Endothelial cell of umbilical vein (primary cell): Measurements from ENCODE around the gene HINFP. TPM values are rescaled to one million over a fixed set of nuclear protein-coding genes. Genes with fewer than 3 reads are reported as not detected.
"Not testable (repeated sequence)": the region's sequence is repeated elsewhere in the genome, so short reads cannot be mapped to it uniquely, and the experiment has no call there.

Experiments used
- BruUV-seq: library from RNA; stranded (reverse); fragments of 400-500 nt; replicated peaks from 2 replicates; lab custom pipeline; 2021; lab: Mats Ljungman, UMichigan
- CTCF ChIA-PET: fragments of 300-600, 350-600 bp; sonication (Branson Sonifier 250); formaldehyde crosslinking; loops from one replicate; lab custom pipeline; 2021; ENCODE audit warnings: antibody characterized with exemption, inconsistent platforms; lab: Charles Lee
- POLR2A ChIA-PET: fragments of 300-600, 350-600 bp; sonication (Branson Sonifier 250); formaldehyde crosslinking; loops from one replicate; lab custom pipeline; 2021; ENCODE audit warnings: antibody characterized with exemption, inconsistent platforms; lab: Charles Lee
- DNase-seq: peaks from one replicate; pipeline ENCODE4 v3.0.0-alpha.2; 2011; ENCODE audit warnings: low read depth, low spot score
- FAIRE-seq: peaks from 2 replicates; lab custom pipeline; 2011; peaks lifted over from hg19 to GRCh38; lab: Jason Lieb, UNC
- H2AFZ ChIP-seq: 2 replicates; pipeline ENCODE4 v1.6.0; 2012; ENCODE audit warnings: low read depth, low read length, control low read depth, inconsistent platforms
- H3K27ac ChIP-seq: 2 replicates; pipeline ENCODE4 v1.5.1; 2011; ENCODE audit warnings: low read depth, mild to moderate bottlenecking, control low read depth, low read length, moderate library complexity; ENCODE audit not compliant: insufficient read depth
- H3K27me3 ChIP-seq, 2 experiments: 2 replicates each; pipeline versions ENCODE4 v1.6.0 to v1.6.1; 2011; ENCODE audit warnings: low read length in 2 of 2, mixed read lengths in 1 of 2; ENCODE audit not compliant: control insufficient read depth in 2 of 2, insufficient read depth in 2 of 2
- H3K36me3 ChIP-seq, 2 experiments: 2 replicates in 1 of 2; 3 replicates in 1 of 2; pipeline ENCODE4 v1.5.1; 2011; ENCODE audit warnings: low read length in 2 of 2, mild to moderate bottlenecking in 1 of 2, moderate library complexity in 1 of 2; ENCODE audit not compliant: control insufficient read depth in 2 of 2, insufficient read depth in 2 of 2; ENCODE audit errors: extremely low read depth in 1 of 2
- H3K4me1 ChIP-seq: 3 replicates; pipeline ENCODE4 v1.5.1; 2011; ENCODE audit warnings: mild to moderate bottlenecking, low read length; ENCODE audit not compliant: control insufficient read depth, insufficient read depth; ENCODE audit errors: extremely low read depth
- H3K4me2 ChIP-seq: 2 replicates; pipeline ENCODE4 v1.6.1; 2011; ENCODE audit warnings: low read length, control low read depth, mixed read lengths; ENCODE audit not compliant: insufficient read depth
- H3K4me3 ChIP-seq, 3 experiments: fragments of 200-600 bp in 1 of 3; sonication (generic), shearing (Covaris generic) in 1 of 3; replicated peaks in 1 of 3; 2 replicates each; pipeline ENCODE4 v1.5.1; 2011 to 2016; ENCODE audit warnings: control low read depth in 3 of 3, low read length in 3 of 3, mild to moderate bottlenecking in 2 of 3, inconsistent platforms in 1 of 3, low read depth in 1 of 3, moderate library complexity in 1 of 3; ENCODE audit not compliant: insufficient read depth in 1 of 3
- H3K79me2 ChIP-seq: 2 replicates; pipeline ENCODE4 v1.6.0; 2012; ENCODE audit warnings: low read length, inconsistent platforms; ENCODE audit not compliant: control insufficient read depth, insufficient read depth
- H3K9ac ChIP-seq: replicated peaks from 2 replicates; pipeline ENCODE3; 2011; ENCODE audit warnings: low read length, control low read depth; ENCODE audit not compliant: insufficient read depth; ENCODE audit errors: extremely low read depth
- H3K9me1 ChIP-seq: replicated peaks from 3 replicates; pipeline ENCODE4 v1.6.0; 2011; ENCODE audit warnings: mild to moderate bottlenecking, low read length; ENCODE audit not compliant: control insufficient read depth, insufficient read depth; ENCODE audit errors: extremely low read depth
- H3K9me3 ChIP-seq: replicated peaks from 2 replicates; pipeline ENCODE4 v1.5.1; 2012; ENCODE audit warnings: low read length, inconsistent platforms; ENCODE audit not compliant: control insufficient read depth, insufficient read depth
- H4K20me1 ChIP-seq: replicated peaks from 2 replicates; pipeline ENCODE3; 2011; ENCODE audit warnings: mild to moderate bottlenecking, low read length; ENCODE audit not compliant: control insufficient read depth, insufficient read depth; ENCODE audit errors: extremely low read depth
- CTCF ChIP-seq, 2 donors: IDR thresholded peaks; 1 replicate in 1 of 2; 2 replicates in 1 of 2; pipeline ENCODE4 v1.5.1; 2011; ENCODE audit warnings: low read length in 2 of 2, mild to moderate bottlenecking in 2 of 2, moderate library complexity in 2 of 2, control low read depth in 1 of 2, inconsistent platforms in 1 of 2, low read depth in 1 of 2; ENCODE audit not compliant: insufficient read depth in 1 of 2; ENCODE audit errors: extremely low read depth in 1 of 2
- FOS ChIP-seq: IDR thresholded peaks from 2 replicates; pipeline ENCODE4 v1.6.1; 2011; ENCODE audit warnings: mild to moderate bottlenecking, low read length, moderate library complexity, borderline replicate concordance; ENCODE audit not compliant: insufficient read depth
- MYC ChIP-seq: IDR thresholded peaks from one replicate; pipeline ENCODE4 v1.6.1; 2011; ENCODE audit warnings: mild to moderate bottlenecking, low read depth, low read length
- dilution Hi-C: fragments of 300-500 bp; cut with MboI; formaldehyde crosslinking; loops from one replicate; pipeline ENCODE4 v1.15.0; 2019; ENCODE audit warnings: low sequenced_read_pairs; ENCODE audit not compliant: extremely low pct_ligation_motif_present
- intact Hi-C: fragments of 100-400 bp; cut with micrococcal nuclease; formaldehyde crosslinking; loops from one replicate; pipeline ENCODE4 v1.10.0; 2022
- polyA plus RNA-seq, 4 experiments: library from polyadenylated mRNA; depleted of rRNA in 3 of 4; stranded (reverse) in 3 of 4; unstranded in 1 of 4; fragments of >200 nt; gene quantifications; 2 replicates each; pipeline versions ENCODE4 v1.2.1 to v1.2.3, GENCODE V29; 2011 to 2012; ENCODE audit warnings: missing spikeins in 1 of 4
- total RNA-seq: library from RNA; stranded (reverse); gene quantifications from 2 replicates; pipeline ENCODE4 v1.2.3, GENCODE V29; 2021

HINFP gene
- total and polyA plus RNA-seq, 2 donors (not counting 3 experiments of a cell fraction or from before 2014, with no cell fraction given): 30.8 to 33.4 TPM

GRCh38 chr11:119130662-119131061 lies 9.3 kb downstream of the HINFP start:
- no peaks in the 10 kb centered on the region for H3K9me1 ChIP-seq
- TF ChIP-seq CTCF (IDR thresholded peaks at IDR 0.05; ENCODE audit: extremely low read depth in 1 of 2, insufficient read depth in 1 of 2, low read depth in 1 of 2, low read length in 2 of 2): no peak
- no peak for TF ChIP-seq FOS
- TF ChIP-seq MYC: no peak
- peaks cover 11% of the 10 kb centered on the region for H3K4me1 ChIP-seq
- H2AFZ ChIP-seq: no peak overlapping the region
- no peak for DNase-seq
- CTCF ChIA-PET: interaction anchor here (0.7 to 1.3 kb wide), 2 partner anchors 9 to 12 kb away, joined by 3 read pairs; partner anchors contain the start of gene HINFP
- H3K27ac ChIP-seq: no peak overlapping the region
- no peaks in the 10 kb centered on the region for H4K20me1 ChIP-seq
- H3K4me2 ChIP-seq: no peak overlapping the region
- POLR2A ChIA-PET: no interaction called here
- no peak overlapping the region for H3K9ac ChIP-seq
- BruUV-seq: no TSS peak
- FAIRE-seq: no peak
- no peaks in the 10 kb centered on the region for H3K9me3 ChIP-seq
- no peak overlapping the region for H3K4me3 ChIP-seq
- intact Hi-C loops (no loop called here), dilution Hi-C loops (no loop called here)
- H3K27me3 ChIP-seq: no peaks in the 10 kb centered on the region
- H3K79me2 ChIP-seq: no peaks in the 10 kb centered on the region
- peaks cover 9 to 33% of the 10 kb centered on the region in 2 experiments for H3K36me3 ChIP-seq

GRCh38 chr11:119134389-119134978 lies 13.1 kb downstream of the HINFP start:
- Histone ChIP-seq H3K27me3 (no peaks in the 10 kb centered on the region), H3K9ac (no peak overlapping the region), H2AFZ (no peak overlapping the region), H3K36me3 (peaks cover 9 to 33% of the 10 kb centered on the region in 2 experiments), H3K9me3 (no peaks in the 10 kb centered on the region), H4K20me1 (no peaks in the 10 kb centered on the region), H3K27ac (no peak overlapping the region), H3K4me2 (no peak overlapping the region), H3K4me1 (peaks cover 7% of the 10 kb centered on the region), H3K4me3 (no peak overlapping the region), H3K9me1 (no peaks in the 10 kb centered on the region), H3K79me2 (no peaks in the 10 kb centered on the region)
- intact Hi-C loops (no loop called here), dilution Hi-C loops (no loop called here)
- BruUV-seq: no TSS peak
- TF ChIP-seq FOS (no peak), CTCF (IDR thresholded peaks at IDR 0.05; ENCODE audit: extremely low read depth in 1 of 2, insufficient read depth in 1 of 2, low read depth in 1 of 2, low read length in 2 of 2) (peak; percentile 58 to 77)
- POLR2A ChIA-PET: no interaction called here
- FAIRE-seq (peak; percentile 55), DNase-seq (no peak)
- CTCF ChIA-PET: interaction anchor here (0.6 to 2.4 kb wide), 9 partner anchors 9 to 135 kb away, joined by 3 to 12 read pairs (median 5); partner anchors contain the start of gene DPAGT1

GRCh38 chr11:119139276-119139675 lies 17.9 kb downstream of the HINFP start:
- H3K4me1 ChIP-seq, H3K9ac ChIP-seq, H3K36me3 ChIP-seq, intact Hi-C loops, DNase-seq, POLR2A ChIA-PET, H3K4me2 ChIP-seq, dilution Hi-C loops, H3K9me1 ChIP-seq, H3K9me3 ChIP-seq, H4K20me1 ChIP-seq, H3K4me3 ChIP-seq, BruUV-seq, H3K79me2 ChIP-seq, H2AFZ ChIP-seq, FAIRE-seq, H3K27ac ChIP-seq, H3K27me3 ChIP-seq: not testable (repeated sequence)
- CTCF ChIA-PET: interaction anchor here (1.0 kb wide), 1 partner anchor 30 kb away, joined by 3 read pairs; the partner anchor contains the start of gene NLRX1
